ES-I3 (cell line): ENCODE measurements around the gene ATP2B2.
"Not testable (repeated sequence)": the region's sequence is repeated elsewhere in the genome, so short reads cannot be mapped to it uniquely, and the experiment has no call there.

Source experiments
- H3K36me3 ChIP-seq: 2 replicates; pipeline ENCODE4 v1.6.1; 2013; ENCODE audit warnings: mild to moderate bottlenecking, low read length, control low read depth, moderate library complexity; ENCODE audit not compliant: insufficient read depth
- H3K4me1 ChIP-seq: 2 replicates; pipeline ENCODE4 v1.6.1; 2013; ENCODE audit warnings: mild to moderate bottlenecking, control low read depth, low read length; ENCODE audit not compliant: insufficient read depth
- H3K9ac ChIP-seq: 2 replicates; pipeline ENCODE4 v1.6.1; 2013; ENCODE audit warnings: low read depth, mild to moderate bottlenecking, low read length, moderate library complexity
- H3K9me3 ChIP-seq: 2 replicates; pipeline ENCODE4 v1.6.1; 2013; ENCODE audit warnings: mild to moderate bottlenecking, low read length, moderate library complexity; ENCODE audit not compliant: control insufficient read depth, insufficient read depth

Gene ATP2B2

DNA sequence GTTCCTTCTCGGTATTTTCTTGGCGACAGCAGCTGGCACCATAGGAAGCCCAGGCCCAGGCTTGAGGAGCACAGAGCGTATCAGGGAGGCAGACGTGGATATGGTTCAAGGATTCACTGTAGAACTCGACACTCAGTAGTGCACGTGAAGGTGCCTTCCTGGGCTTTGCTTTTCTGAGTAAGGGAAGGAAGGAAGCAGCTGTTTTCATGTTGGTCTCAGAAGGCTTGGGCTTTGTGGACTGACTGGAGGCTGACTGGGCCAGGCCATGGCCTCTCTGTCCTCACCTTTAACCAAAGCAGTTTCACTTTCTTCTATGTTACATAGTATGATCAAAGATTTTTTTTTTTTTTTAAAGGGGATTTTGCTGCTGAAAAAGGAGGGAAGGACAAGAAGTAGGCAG is 205.7 kb downstream of the ATP2B2 start:
- H3K9ac ChIP-seq, result no peak overlapping the region
- H3K9me3 ChIP-seq, result no peaks in the 10 kb centered on the region

DNA sequence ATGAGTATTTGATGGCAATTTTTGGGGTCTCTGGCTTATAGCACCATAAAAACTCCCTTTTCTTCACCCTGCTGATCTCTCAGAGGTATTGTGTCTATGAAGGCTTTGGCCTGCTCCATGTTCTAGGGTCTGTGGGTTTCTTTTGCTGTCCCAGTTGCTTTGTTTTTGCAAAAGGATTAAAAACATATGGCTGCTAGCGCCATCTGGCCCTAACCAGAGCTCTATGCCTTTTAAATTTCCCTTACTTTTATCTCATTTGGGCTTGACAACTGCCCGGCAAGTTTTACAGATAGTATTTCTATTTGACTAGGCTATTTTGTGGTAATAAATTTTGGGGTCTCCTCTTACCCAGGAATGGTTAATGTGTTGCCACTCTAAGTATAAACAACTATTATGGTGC is 206.2 kb downstream of the ATP2B2 start:
- Histone ChIP-seq H3K9me3 (no peaks in the 10 kb centered on the region), H3K4me1 (no peaks in the 10 kb centered on the region), H3K9ac (no peak overlapping the region), H3K36me3 (peaks cover 30% of the 10 kb centered on the region)

More for the DNA sequence above, 205.7 kb downstream of the ATP2B2 start:
- Histone ChIP-seq H3K4me1 (no peaks in the 10 kb centered on the region), H3K36me3 (peaks cover 35% of the 10 kb centered on the region)

GRCh38 chr3:10298064-10298463 is 207.3 kb downstream of the ATP2B2 start:
- H3K4me1 ChIP-seq, H3K9ac ChIP-seq: not testable (repeated sequence)
- peaks cover 20% of the 10 kb centered on the region for H3K36me3 ChIP-seq

DNA sequence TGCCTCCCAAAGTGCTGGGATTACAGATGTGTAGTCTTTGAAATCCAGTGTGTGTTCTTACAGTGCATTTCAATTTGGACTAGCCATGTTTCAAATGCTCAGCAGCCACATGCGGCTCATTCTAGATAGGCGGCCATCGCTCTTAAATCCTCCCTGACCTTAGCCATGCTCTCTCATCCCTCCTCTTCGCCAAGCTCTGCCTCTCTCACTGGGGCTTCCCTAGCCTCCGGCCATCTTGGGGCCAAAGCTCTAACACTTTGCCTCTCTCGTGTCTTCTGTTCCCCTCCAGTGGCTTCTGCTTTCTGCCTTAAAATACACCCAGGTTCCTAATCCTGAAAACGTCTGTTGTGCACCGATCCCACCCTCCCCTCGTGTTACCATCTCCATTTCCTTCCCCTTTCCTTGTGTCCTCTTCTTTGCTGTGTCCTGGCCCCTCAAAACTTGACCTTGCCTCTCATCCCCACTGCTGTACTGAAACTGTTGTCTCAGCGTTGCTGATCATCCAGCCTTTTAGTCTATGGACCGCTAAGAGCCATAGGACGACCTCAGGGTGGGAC is 211.3 kb downstream of the ATP2B2 start:
- Histone ChIP-seq H3K36me3 (no peaks in the 10 kb centered on the region), H3K9ac (no peak overlapping the region), H3K9me3 (no peaks in the 10 kb centered on the region), H3K4me1 (peaks cover 3% of the 10 kb centered on the region; the same call in 1 of the 2 replicates)

More at GRCh38 chr3:10298064-10298463, 207.3 kb downstream of the ATP2B2 start:
- not testable (repeated sequence) for H3K9me3 ChIP-seq

DNA sequence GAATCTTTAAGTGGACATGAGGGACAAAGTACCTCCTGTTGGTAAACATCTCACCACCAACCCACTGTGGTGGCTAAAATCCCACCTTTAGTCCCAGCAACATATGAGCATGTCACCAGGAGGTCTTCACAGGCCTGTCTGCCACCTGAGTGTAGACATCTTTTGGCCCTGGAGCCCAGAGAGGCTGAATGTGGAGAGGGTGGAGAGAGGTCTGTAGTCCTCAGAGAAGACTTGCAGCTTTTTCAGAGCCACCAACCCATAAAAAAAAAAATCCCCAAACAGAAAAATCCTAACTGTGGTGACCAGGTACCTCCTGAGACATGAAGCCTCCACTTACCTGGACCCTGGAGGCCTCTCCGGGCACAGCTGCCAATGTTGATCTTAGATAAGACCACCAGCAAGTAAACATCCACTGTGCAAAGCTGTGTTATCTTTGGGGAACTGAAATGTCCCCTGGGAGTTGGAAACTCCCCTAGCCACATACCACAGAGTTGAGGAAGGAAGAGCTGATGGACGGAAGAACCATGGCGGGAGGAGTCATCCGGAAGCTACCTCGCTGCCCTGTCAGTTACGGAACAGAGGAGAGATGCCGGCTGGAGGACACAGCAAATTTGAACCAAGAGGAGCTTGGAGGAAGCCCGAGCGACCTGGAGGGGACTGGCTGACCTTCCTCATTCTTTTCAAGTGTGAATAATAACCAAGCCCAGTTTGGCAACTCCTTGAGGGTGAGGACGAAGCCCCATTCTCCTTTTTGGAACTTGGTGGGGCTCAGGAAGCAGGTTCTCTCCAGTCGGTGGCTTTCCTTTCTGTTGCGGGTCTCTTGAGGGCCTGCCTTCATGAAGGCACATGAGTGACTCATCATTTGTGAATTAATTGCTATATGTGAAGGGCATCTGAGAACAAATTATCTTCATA is 212.6 kb downstream of the ATP2B2 start, which contains the start of gene GHRL:
TSS of gene GHRL (minus strand) at position 443 of the 915 bp plus-strand sequence. CDS start 2,767 bp downstream, outside the sequence.
- no peaks in the 10 kb centered on the region for H3K36me3 ChIP-seq
- no peaks in the 10 kb centered on the region for H3K9me3 ChIP-seq
- no peak within 1 kb of the TSS for H3K9ac ChIP-seq
- peaks cover 3% of the 10 kb centered on the region; the same call in 1 of the 2 replicates for H3K4me1 ChIP-seq

GRCh38 chr3:10291641-10292040 is 213.7 kb downstream of the ATP2B2 start:
- Histone ChIP-seq H3K4me1 (peaks cover 12% of the 10 kb centered on the region), H3K9ac (no peak overlapping the region), H3K9me3 (no peaks in the 10 kb centered on the region), H3K36me3 (no peaks in the 10 kb centered on the region)

- Histone ChIP-seq H3K9ac (no peak overlapping the region), H3K4me1 (peaks cover 19% of the 10 kb centered on the region), H3K36me3 (no peaks in the 10 kb centered on the region), H3K9me3 (no peaks in the 10 kb centered on the region)
Observed at GRCh38 chr3:10290481-10291176, 214.8 kb downstream of the ATP2B2 start.

- no peaks in the 10 kb centered on the region for H3K9me3 ChIP-seq
- H3K4me1 ChIP-seq, result peaks cover 19% of the 10 kb centered on the region
- no peaks in the 10 kb centered on the region for H3K36me3 ChIP-seq
- no peak overlapping the region for H3K9ac ChIP-seq
Observed at GRCh38 chr3:10289787-10290355, 215.5 kb downstream of the ATP2B2 start.

- Histone ChIP-seq H3K9me3 (no peaks in the 10 kb centered on the region), H3K4me1 (peaks cover 19% of the 10 kb centered on the region), H3K9ac (no peak overlapping the region), H3K36me3 (no peaks in the 10 kb centered on the region)
Observed at GRCh38 chr3:10289077-10289476, 216.3 kb downstream of the ATP2B2 start.

GRCh38 chr3:10288575-10288960 is 216.8 kb downstream of the ATP2B2 start:
- Histone ChIP-seq H3K4me1 (peaks cover 19% of the 10 kb centered on the region), H3K9me3 (no peaks in the 10 kb centered on the region), H3K36me3 (no peaks in the 10 kb centered on the region; the same call in 1 of the 2 replicates), H3K9ac (no peak overlapping the region)

GRCh38 chr3:10287936-10288574 is 217.3 kb downstream of the ATP2B2 start:
- H3K4me1 ChIP-seq, result peaks cover 19% of the 10 kb centered on the region
- H3K9ac ChIP-seq, result no peak overlapping the region
- H3K9me3 ChIP-seq, result no peaks in the 10 kb centered on the region
- H3K36me3 ChIP-seq, result no peaks in the 10 kb centered on the region; the same call in 1 of the 2 replicates

- Histone ChIP-seq H3K9ac (no peak overlapping the region), H3K36me3 (peaks cover 3% of the 10 kb centered on the region), H3K4me1 (peaks cover 19% of the 10 kb centered on the region), H3K9me3 (no peaks in the 10 kb centered on the region)
Observed at GRCh38 chr3:10286596-10287295, 218.6 kb downstream of the ATP2B2 start.

DNA sequence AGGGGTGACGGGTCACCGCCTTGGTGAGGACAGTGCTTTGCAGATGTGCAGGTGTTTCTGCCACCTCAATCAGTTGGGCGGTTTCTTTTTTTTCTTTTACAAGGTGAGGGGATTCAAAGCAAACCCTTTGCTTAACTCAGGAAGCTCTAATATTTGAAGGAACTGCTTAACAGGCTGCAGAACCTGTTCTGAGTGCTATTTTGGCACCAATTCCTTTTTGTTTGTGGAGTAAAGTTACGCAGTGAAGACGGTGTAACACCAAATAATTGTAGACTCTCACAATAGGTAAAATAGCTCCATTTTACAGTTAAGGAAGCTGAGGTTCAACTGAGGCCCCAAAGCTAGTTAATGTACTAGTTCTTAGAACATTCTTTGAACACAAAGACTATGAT is 219.3 kb downstream of the ATP2B2 start:
- no peaks in the 10 kb centered on the region for H3K9me3 ChIP-seq
- H3K36me3 ChIP-seq, result peaks cover 6% of the 10 kb centered on the region
- H3K4me1 ChIP-seq, result peaks cover 19% of the 10 kb centered on the region
- no peak overlapping the region for H3K9ac ChIP-seq
